PFSK-1 (cell line): ENCODE results near the gene TOMM20L.

ENCODE experiments used
- FOXP2 ChIP-seq: optimal IDR thresholded peaks from 2 replicates; pipeline ENCODE3; 2011; ENCODE audit warnings: borderline replicate concordance, control low read depth, inconsistent platforms; ENCODE audit not compliant: insufficient read depth; ENCODE audit errors: extremely low read length, extremely low read depth
- POLR2AphosphoS5 ChIP-seq: IDR thresholded peaks from 2 replicates; pipeline ENCODE4 v1.6.1; 2012; ENCODE audit warnings: low read depth, mild to moderate bottlenecking, control low read depth, low read length, moderate library complexity
- REST ChIP-seq, 2 experiments: IDR thresholded peaks; 2 replicates each; pipeline versions ENCODE4 v1.6.1 to v1.8.0; 2011 to 2012; ENCODE audit warnings: low read depth in 2 of 2, low read length in 2 of 2, control low read depth in 1 of 2, inconsistent platforms in 1 of 2, mild to moderate bottlenecking in 1 of 2, moderate library complexity in 1 of 2; ENCODE audit not compliant: insufficient read depth in 1 of 2
- SIN3A ChIP-seq: IDR thresholded peaks from 2 replicates; pipeline ENCODE4 v1.6.1; 2012; ENCODE audit warnings: mild to moderate bottlenecking, low read length, moderate library complexity, borderline replicate concordance; ENCODE audit not compliant: insufficient read depth
- TAF1 ChIP-seq: IDR thresholded peaks from 2 replicates; pipeline ENCODE4 v1.6.1; 2012; ENCODE audit warnings: low read length, control low read depth, borderline replicate concordance; ENCODE audit not compliant: insufficient read depth

- TF ChIP-seq POLR2AphosphoS5 (no peak), TAF1 (no peak), REST (IDR thresholded peaks at IDR 0.05; ENCODE audit: insufficient read depth in 1 of 2, low read depth in 2 of 2, low read length in 2 of 2) (no peak), SIN3A (no peak), FOXP2 (no peak)
These were observed 26.8 kb upstream of the TOMM20L start for GRCh38 chr14:58368956-58369355.
